Skeletal muscle tissue (tissue), 4 donors: ENCODE measurements around the gene DEPP1. TPM values are rescaled to one million over a fixed set of nuclear protein-coding genes. Genes with fewer than 3 reads are reported as not detected.

Experiments
- H3K27ac ChIP-seq: one replicate; pipeline ENCODE4 v1.7.0; 2013; ENCODE audit warnings: mild to moderate bottlenecking, low read depth, low read length, inconsistent platforms
- H3K27me3 ChIP-seq, 3 donors: one replicate each; pipeline ENCODE4 v1.7.0; 2013; ENCODE audit warnings: low read length in 3 of 3; ENCODE audit not compliant: control insufficient read depth in 3 of 3, insufficient read depth in 3 of 3
- H3K36me3 ChIP-seq, 3 donors: one replicate each; pipeline ENCODE4 v1.7.0; 2013; ENCODE audit warnings: low read length in 3 of 3; ENCODE audit not compliant: control insufficient read depth in 3 of 3, insufficient read depth in 3 of 3
- H3K4me1 ChIP-seq, 3 donors: one replicate each; pipeline ENCODE4 v1.7.0; 2013; ENCODE audit warnings: low read length in 3 of 3, mild to moderate bottlenecking in 3 of 3; ENCODE audit not compliant: control insufficient read depth in 3 of 3, insufficient read depth in 3 of 3
- H3K4me3 ChIP-seq, 3 donors: one replicate each; pipeline ENCODE4 v1.7.0; 2013; ENCODE audit warnings: low read length in 3 of 3
- H3K9ac ChIP-seq, 3 donors: one replicate each; pipeline ENCODE4 v1.7.0; 2013; ENCODE audit warnings: low read length in 3 of 3, mild to moderate bottlenecking in 3 of 3, moderate library complexity in 2 of 3, low read depth in 1 of 3
- H3K9me3 ChIP-seq, 3 donors: one replicate each; pipeline ENCODE4 v1.7.0; 2013; ENCODE audit warnings: low read length in 3 of 3; ENCODE audit not compliant: control insufficient read depth in 3 of 3
- total RNA-seq: library from RNA; depleted of rRNA; stranded (reverse); fragments of >200 nt; gene quantifications from one replicate; pipeline ENCODE4 v1.2.3, GENCODE V29; 2014
- donor health status: Osteomylitis.

DEPP1 gene
- total RNA-seq, 1 donor from 2014 or later = 12.5 TPM

DNA sequence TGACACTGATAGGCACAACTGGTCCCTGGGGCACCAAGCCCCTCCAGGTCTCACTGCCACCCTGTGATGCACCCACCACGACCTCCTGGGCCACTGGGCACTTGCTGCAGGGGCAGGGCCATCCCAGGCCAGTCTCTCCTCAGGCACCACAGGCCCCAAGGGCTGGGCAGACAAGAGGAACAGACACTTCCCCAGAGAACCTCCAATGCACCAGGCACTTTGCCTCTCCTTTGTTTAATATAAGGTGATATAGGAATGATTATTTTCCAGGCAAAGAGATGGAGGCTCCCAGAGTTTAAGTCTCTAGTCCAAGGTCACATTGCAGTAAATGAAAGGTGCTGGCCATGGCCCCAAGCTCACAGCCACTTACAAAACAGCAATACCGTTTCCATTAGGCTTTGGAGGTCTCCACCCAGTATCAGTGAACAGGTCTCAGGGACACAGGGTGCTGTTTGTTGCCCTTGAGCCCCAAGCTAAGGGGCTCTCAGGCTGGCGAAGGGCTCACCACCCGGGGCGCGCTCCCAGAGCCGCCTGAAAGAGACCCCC is 4.5 kb downstream of the DEPP1 start:
- H3K9ac ChIP-seq = peak overlapping the region in 2 of 3 donors; percentile 50 to 79
- peak overlapping the region; percentile 57 to 69 (median 62) for H3K4me3 ChIP-seq
- peak overlapping the region; percentile 74 for H3K27ac ChIP-seq
- H3K9me3 ChIP-seq = no peaks in the 10 kb centered on the region
- no peaks in the 10 kb centered on the region for H3K27me3 ChIP-seq
- peaks cover 62 to 72% (median 66%) of the 10 kb centered on the region in 3 donors for H3K4me1 ChIP-seq
- peaks cover 35 to 43% (median 37%) of the 10 kb centered on the region in 3 donors for H3K36me3 ChIP-seq

DNA sequence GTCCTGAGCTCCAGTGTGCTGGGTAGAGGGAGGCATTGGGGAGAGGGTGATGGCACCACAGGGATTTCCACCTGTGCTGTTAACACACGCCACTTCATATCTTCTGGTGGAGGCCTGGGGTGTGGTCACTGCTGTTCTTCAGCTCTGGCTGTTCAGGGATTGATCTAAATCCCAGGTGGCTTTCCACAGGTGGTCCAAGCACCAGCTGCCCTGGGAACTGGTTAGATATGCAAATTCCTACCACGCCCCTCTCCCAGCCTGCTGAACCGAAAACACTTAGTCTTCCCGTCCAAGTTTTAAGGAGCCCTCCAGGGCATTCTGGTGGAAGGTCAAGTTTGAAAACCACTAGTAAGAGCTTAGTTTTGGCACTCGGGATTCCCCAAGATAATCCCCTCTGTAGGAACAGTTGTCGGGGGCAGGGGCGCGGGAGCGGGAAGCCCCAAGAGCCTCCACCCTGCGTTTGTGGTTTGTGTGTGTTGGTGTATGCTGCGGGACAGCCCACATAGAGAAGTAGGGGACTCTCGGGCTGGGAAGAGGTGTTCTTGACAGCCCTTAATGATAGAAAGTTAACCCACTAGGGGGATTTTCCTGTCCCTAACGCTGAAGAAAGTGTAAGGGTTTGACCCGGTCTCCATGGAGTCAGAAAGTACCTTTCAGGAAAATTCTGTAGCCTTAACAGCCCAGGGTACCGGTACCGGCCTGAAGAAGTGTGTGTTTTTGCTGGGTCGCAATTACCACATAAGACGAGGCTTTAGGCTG is 5.1 kb downstream of the DEPP1 start:
- H3K4me1 ChIP-seq = peaks cover 63 to 74% (median 67%) of the 10 kb centered on the region in 3 donors
- peaks cover 35 to 43% (median 37%) of the 10 kb centered on the region in 3 donors for H3K36me3 ChIP-seq
- no peaks in the 10 kb centered on the region for H3K9me3 ChIP-seq
- H3K27ac ChIP-seq = peak overlapping the region; percentile 74
- peak overlapping the region in 2 of 3 donors; percentile 50 to 79 for H3K9ac ChIP-seq
- H3K4me3 ChIP-seq = no peak overlapping the region
- H3K27me3 ChIP-seq = no peaks in the 10 kb centered on the region

DNA sequence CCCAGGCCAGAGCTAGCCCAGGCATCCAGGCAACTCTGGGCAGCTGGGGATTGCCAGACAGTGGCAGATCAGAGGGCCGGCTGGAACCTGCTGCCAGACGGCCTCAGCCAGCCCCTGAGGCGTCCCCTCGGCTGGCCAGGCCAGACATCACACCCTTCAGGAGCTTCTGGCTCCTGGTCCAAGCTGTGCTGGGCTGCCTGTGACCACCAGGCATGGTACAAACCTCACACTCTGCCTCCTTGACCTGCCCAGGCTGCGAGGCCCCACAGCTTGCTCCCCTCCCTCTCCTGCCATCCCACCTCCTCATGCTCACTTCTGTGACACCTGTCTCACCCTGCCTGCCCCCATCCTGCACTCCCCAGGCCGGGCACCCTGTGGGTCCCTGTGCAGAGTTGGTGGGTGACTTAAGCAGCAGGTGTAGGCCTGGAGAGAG is 5.7 kb downstream of the DEPP1 start:
- Histone ChIP-seq H3K9me3 (no peaks in the 10 kb centered on the region), H3K9ac (no peak overlapping the region), H3K4me3 (no peak overlapping the region), H3K36me3 (peaks cover 32 to 42% (median 37%) of the 10 kb centered on the region in 3 donors), H3K27me3 (no peaks in the 10 kb centered on the region), H3K27ac (no peak overlapping the region), H3K4me1 (peaks cover 67 to 78% (median 67%) of the 10 kb centered on the region in 3 donors)

DNA sequence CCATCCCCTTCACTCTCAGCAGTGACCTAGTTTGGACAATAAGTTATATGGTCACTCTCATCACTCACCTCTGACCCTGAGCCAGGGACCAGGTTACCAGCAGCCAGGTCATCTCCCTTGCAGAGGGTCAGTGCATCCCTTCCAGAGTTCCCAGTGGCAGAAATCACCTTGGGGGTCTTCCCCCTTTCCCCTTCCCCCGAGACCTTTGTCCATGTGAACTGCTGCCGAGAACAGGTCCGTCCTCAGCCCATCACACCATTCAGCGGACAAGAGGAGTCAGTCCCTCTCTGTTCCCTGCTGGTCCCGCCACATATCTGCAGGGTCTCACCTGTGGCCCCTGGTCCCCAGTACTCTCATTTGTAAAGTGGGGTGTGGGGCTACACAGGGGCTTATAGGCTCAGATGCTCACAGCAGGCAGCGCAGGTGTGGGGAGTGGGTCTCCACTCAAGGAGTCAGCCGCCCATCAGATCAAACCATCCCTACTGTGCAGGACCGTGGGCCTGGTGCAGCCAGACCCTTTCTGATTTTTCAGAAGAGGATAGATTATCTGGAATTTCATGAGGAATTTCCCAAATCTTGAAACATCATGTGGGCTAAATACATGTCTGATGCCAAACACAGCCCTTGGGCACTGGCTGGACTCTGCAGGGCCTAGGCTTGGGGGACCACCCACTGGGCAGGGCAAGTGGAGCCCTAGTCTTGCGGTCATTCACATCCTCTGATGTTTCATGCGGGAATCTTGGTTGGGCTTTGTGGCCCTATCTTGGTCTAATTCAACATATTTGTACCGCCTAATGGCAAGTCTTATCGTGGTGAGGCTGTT is 6.5 kb downstream of the DEPP1 start:
- no peak overlapping the region for H3K9ac ChIP-seq
- H3K27ac ChIP-seq = no peak overlapping the region
- H3K27me3 ChIP-seq = no peaks in the 10 kb centered on the region
- peaks cover 25 to 35% (median 33%) of the 10 kb centered on the region in 3 donors for H3K36me3 ChIP-seq
- no peaks in the 10 kb centered on the region for H3K9me3 ChIP-seq
- H3K4me3 ChIP-seq = no peak overlapping the region
- peaks cover 67 to 78% (median 67%) of the 10 kb centered on the region in 3 donors for H3K4me1 ChIP-seq

DNA sequence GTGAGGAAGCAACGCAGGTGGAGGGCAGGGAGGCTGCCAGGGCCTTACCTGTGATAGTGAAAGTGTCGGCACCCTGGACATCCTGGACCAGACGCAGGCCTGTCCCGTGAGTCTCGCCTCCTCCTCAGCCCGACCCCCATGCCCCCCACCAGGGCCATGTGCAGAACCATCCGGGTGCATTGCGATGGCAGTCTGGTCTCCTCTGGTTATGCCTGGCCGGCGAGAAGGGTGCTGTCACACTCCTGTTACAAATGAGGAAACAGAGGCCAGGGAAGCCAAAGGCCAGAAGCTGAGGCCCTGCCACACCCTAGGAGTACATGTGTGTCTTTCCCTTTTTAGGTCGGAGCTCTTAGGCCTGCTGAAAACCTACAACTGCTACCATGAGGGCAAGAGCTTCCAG is 7.2 kb downstream of the DEPP1 start:
- Histone ChIP-seq H3K36me3 (peaks cover 18 to 28% (median 26%) of the 10 kb centered on the region in 3 donors), H3K9me3 (no peaks in the 10 kb centered on the region), H3K4me1 (peaks cover 67 to 77% (median 67%) of the 10 kb centered on the region in 3 donors), H3K4me3 (no peak overlapping the region), H3K27me3 (no peaks in the 10 kb centered on the region), H3K9ac (no peak overlapping the region), H3K27ac (no peak overlapping the region)

DNA sequence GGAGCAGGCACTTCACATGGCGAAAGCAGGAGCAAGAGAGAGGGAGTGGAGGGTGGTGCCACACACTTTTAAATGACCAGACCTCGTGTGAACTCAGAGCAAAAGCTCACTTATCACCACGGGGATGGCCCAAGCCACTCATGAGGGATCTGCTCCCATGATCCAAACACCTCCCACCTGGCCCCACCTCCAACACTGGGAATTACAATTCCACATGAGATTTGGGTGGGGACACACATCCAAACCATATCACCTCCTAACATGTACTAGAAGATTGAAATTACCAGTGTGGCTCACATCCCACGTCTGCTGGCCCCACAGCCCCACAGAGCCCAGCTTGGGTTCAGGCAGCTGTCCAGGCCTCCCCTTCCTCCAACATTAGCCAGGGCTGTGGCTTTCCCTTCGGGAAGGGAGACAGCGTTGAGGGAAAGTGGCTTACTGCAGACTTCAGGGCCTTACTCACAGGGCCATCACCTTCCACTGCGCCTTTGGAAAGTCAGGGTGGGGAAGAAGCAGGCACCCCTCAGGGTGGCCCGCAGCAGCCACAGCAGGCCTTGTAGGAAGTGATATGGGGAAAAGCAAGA is 7.7 kb downstream of the DEPP1 start:
- H3K27ac ChIP-seq = no peak overlapping the region

DNA sequence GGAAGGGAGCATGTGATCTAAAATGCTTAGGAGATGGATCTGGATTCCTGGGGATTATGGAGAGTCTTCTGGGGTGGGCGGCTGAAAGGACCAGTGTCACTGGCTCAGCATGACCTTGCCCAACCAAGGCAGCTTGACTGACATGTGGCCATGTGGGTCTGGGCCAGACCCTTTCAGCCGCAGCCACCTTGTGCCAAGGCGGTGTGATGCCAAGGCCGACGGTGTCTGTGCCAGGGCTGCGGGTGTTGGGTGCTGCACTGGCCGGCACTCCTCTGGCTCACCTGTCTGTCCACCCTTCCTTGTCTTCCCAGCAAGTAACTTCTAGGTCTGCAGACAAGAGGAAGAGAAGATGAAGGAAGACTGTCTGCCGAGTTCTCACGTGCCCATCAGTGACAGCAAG is 8.8 kb downstream of the DEPP1 start:
- no peaks in the 10 kb centered on the region for H3K9me3 ChIP-seq
- peaks cover 69 to 83% (median 71%) of the 10 kb centered on the region in 3 donors for H3K4me1 ChIP-seq
- peaks cover 16 to 23% (median 23%) of the 10 kb centered on the region in 3 donors for H3K36me3 ChIP-seq
- H3K4me3 ChIP-seq = peak overlapping the region in 1 of 3 donors; percentile 41
- peak overlapping the region in 1 of 3 donors; percentile 33 for H3K9ac ChIP-seq
- H3K27me3 ChIP-seq = no peaks in the 10 kb centered on the region
- peak overlapping the region; percentile 39 for H3K27ac ChIP-seq

More for the DNA sequence above, 7.7 kb downstream of the DEPP1 start:
- Histone ChIP-seq H3K4me1 (peaks cover 67 to 77% (median 67%) of the 10 kb centered on the region in 3 donors), H3K27me3 (no peaks in the 10 kb centered on the region), H3K9me3 (no peaks in the 10 kb centered on the region), H3K9ac (no peak overlapping the region), H3K4me3 (no peak overlapping the region), H3K36me3 (peaks cover 16 to 25% (median 23%) of the 10 kb centered on the region in 3 donors)

DNA sequence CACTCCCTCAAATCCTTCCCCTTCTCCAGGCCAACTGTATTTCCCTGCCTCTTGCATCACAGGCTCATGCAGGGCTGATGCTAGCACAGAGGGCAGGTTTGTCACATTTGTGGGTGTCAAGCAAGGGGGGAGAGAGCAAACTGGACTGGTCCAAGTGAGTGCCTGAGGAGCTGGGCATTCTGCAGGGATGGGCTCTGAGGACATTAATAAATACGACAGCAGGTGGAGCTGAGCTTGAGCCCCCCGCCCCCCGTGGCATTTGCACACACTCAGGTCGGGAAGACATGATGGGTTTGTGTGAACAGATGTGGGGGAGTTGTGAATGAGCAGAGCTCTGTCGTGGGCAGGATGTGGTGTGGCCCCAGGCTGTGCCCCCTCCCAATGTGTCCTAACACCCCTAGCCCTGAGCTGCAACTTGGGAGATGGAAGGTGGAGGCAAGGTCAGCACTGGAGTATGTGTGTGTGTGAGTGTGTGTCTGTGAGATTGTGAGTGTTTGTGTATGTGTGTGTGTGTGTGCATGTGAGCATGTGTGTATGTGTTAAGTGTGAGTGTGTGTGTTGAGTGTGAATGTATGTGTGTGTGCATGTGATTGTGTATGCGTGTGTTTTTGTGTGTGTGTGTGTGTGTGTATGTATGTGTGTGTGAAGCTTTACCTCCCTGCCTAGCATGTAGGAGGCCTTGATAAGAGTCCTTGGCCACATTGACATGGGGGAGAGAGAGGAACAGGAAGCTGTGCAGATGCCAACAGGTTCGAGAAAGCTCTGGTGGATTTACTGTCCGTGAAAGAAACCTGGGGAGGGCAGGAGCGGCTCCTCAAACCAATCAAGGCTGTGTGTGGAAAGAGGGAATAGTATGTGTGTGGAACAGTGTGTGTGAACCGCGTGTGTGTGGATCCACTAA is 9.9 kb downstream of the DEPP1 start:
- Histone ChIP-seq H3K4me3 (peak overlapping the region in 1 of 3 donors; percentile 1), H3K36me3 (peaks cover 16 to 23% (median 23%) of the 10 kb centered on the region in 3 donors), H3K9ac (peak overlapping the region; percentile 2 to 62 (median 19)), H3K27me3 (no peaks in the 10 kb centered on the region), H3K27ac (peak overlapping the region; percentile 39), H3K9me3 (no peaks in the 10 kb centered on the region), H3K4me1 (peaks cover 70 to 83% (median 72%) of the 10 kb centered on the region in 3 donors)

DNA sequence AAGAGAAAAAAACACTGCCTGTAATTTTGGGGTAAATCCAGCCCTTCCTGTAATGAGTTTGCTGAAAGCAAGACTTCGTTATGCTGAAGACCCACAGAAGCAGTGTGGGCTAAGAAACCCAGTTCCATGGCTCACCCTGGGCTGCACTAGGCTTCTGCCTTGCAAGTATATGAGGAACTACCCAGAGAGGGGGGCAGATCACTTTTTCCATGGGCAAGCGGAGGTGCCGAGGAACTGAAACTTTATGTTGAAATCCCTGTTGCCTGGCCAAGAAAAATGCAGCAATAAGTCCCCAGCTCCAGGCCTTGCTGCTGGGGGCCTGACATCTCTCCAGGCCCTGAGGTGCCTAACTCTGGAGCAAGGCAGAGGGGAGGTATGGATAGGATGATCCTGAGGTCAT is 10.5 kb downstream of the DEPP1 start:
- Histone ChIP-seq H3K4me1 (peaks cover 72 to 83% (median 73%) of the 10 kb centered on the region in 3 donors), H3K36me3 (peaks cover 16 to 23% (median 23%) of the 10 kb centered on the region in 3 donors), H3K27ac (peak overlapping the region; percentile 39), H3K4me3 (no peak overlapping the region), H3K9me3 (no peaks in the 10 kb centered on the region), H3K27me3 (no peaks in the 10 kb centered on the region), H3K9ac (peak overlapping the region; percentile 2 to 62 (median 19))
